Smooth muscle cell (in vitro differentiated cells): ENCODE data around the gene MINK1. TPM values are rescaled to one million over a fixed set of nuclear protein-coding genes. Genes with fewer than 3 reads are reported as not detected.

Experiments
- DNase-seq: peaks from one replicate; lab custom pipeline; 2025; ENCODE audit not compliant: unreplicated experiment; lab: John Stamatoyannopoulos, UW
- H2AFZ ChIP-seq: fragments of 200-600 bp; sonication (generic); 2 replicates; pipeline ENCODE4 v1.6.0; 2016; ENCODE audit warnings: antibody characterized with exemption, low read depth, mild to moderate bottlenecking
- H3F3A ChIP-seq: fragments of 200-600 bp; sonication (generic); 2 replicates; pipeline ENCODE4 v1.6.0; 2017; ENCODE audit warnings: antibody characterized with exemption, low read depth
- H3K27ac ChIP-seq: fragments of 200-600 bp; sonication (generic); 2 replicates; pipeline ENCODE4 v1.5.1; 2016; ENCODE audit warnings: low read depth, mild to moderate bottlenecking
- H3K27me3 ChIP-seq: fragments of 200-600 bp; sonication (generic); 2 replicates; pipeline ENCODE4 v1.6.1; 2016; ENCODE audit warnings: low read depth, mild to moderate bottlenecking
- H3K36me3 ChIP-seq: fragments of 200-600 bp; sonication (generic); 2 replicates; pipeline ENCODE4 v1.5.1; 2016; ENCODE audit warnings: low read depth
- H3K4me1 ChIP-seq: fragments of 200-600 bp; sonication (generic); 2 replicates; pipeline ENCODE4 v1.5.1; 2016; ENCODE audit warnings: low read depth
- H3K4me2 ChIP-seq: fragments of 200-600 bp; sonication (generic); 2 replicates; pipeline ENCODE4 v1.6.0; 2016; ENCODE audit warnings: mild to moderate bottlenecking
- H3K4me3 ChIP-seq: fragments of 200-600 bp; sonication (generic); 2 replicates; pipeline ENCODE4 v1.5.1; 2016; ENCODE audit warnings: mild to moderate bottlenecking
- H3K79me2 ChIP-seq: fragments of 200-600 bp; sonication (generic); 2 replicates; pipeline ENCODE4 v1.6.0; 2016; ENCODE audit warnings: low read depth, mild to moderate bottlenecking
- H3K9ac ChIP-seq: fragments of 200-600 bp; sonication (generic); 2 replicates; pipeline ENCODE4 v1.6.0; 2016; ENCODE audit warnings: low read depth
- H3K9me3 ChIP-seq: fragments of 200-600 bp; sonication (generic); replicated peaks from 2 replicates; pipeline ENCODE4 v1.5.1; 2016; ENCODE audit warnings: low read depth
- H4K20me1 ChIP-seq: fragments of 200-600 bp; sonication (generic); 2 replicates; pipeline ENCODE4 v1.6.0; 2016; ENCODE audit warnings: low read depth
- CTCF ChIP-seq: fragments of 200-600 bp; sonication (generic); IDR thresholded peaks from 2 replicates; pipeline ENCODE4 v1.5.1; 2017; ENCODE audit warnings: borderline replicate concordance, mild to moderate bottlenecking, antibody characterized with exemption; ENCODE audit not compliant: insufficient read depth, poor library complexity, severe bottlenecking
- WGBS: methylation state at CpG from one replicate; pipeline ENCODE4 v1.1.7; 2016; ENCODE audit warnings: low lambda C conversion rate; 5-methylcytosine and 5-hydroxymethylcytosine counted together
- polyA plus RNA-seq: library from polyadenylated mRNA; unstranded; fragments of >200 nt; fragmentation: Nextera tagmentation; extraction: Ambion mirVana; gene quantifications from 2 replicates; pipeline ENCODE4 v1.2.1, GENCODE V29; 2016
- total RNA-seq: library from RNA; depleted of rRNA; stranded (reverse); fragments of >200 nt; gene quantifications from 2 replicates; pipeline ENCODE4 v1.2.3, GENCODE V29; 2014

Gene MINK1
- total and polyA plus RNA-seq, 2 experiments from 2014 or later, result 26.6 to 26.8 TPM

GRCh38 chr17:4872786-4873185 is 39.6 kb downstream of the MINK1 start:
- no peak overlapping the region for H3K4me2 ChIP-seq
- no peak overlapping the region for H3K4me3 ChIP-seq
- no peaks in the 10 kb centered on the region for H3K9me3 ChIP-seq
- H3K79me2 ChIP-seq, result peaks cover 8% of the 10 kb centered on the region
- H3F3A ChIP-seq, result no peaks in the 10 kb centered on the region
- 76% methylated on average over 8 of the region's 8 CpGs for WGBS
- H3K36me3 ChIP-seq, result no peaks in the 10 kb centered on the region
- H3K9ac ChIP-seq, result no peak overlapping the region
- no peak overlapping the region for H2AFZ ChIP-seq
- TF ChIP-seq CTCF, result no peak
- H4K20me1 ChIP-seq, result peaks cover 72% of the 10 kb centered on the region
- no peaks in the 10 kb centered on the region for H3K4me1 ChIP-seq
- no peak overlapping the region for H3K27ac ChIP-seq
- H3K27me3 ChIP-seq, result no peaks in the 10 kb centered on the region
- no peak for DNase-seq

GRCh38 chr17:4877089-4877488 is 43.9 kb downstream of the MINK1 start:
- Histone ChIP-seq H3F3A (no peaks in the 10 kb centered on the region), H3K4me3 (no peak overlapping the region), H3K27ac (no peak overlapping the region), H3K4me2 (no peak overlapping the region), H3K9ac (no peak overlapping the region), H3K36me3 (no peaks in the 10 kb centered on the region), H3K4me1 (no peaks in the 10 kb centered on the region), H2AFZ (no peak overlapping the region), H4K20me1 (peaks cover 47% of the 10 kb centered on the region), H3K27me3 (no peaks in the 10 kb centered on the region), H3K9me3 (no peaks in the 10 kb centered on the region), H3K79me2 (peaks cover 8% of the 10 kb centered on the region)
- 49% methylated on average over 5 of the region's 5 CpGs for WGBS
- no peak for TF ChIP-seq CTCF
- no peak for DNase-seq

GRCh38 chr17:4879601-4880000 is 46.5 kb downstream of the MINK1 start:
- 84% methylated on average over 4 of the region's 4 CpGs for WGBS
- no peaks in the 10 kb centered on the region for H3K9me3 ChIP-seq
- no peaks in the 10 kb centered on the region for H3K36me3 ChIP-seq
- no peaks in the 10 kb centered on the region for H3F3A ChIP-seq
- TF ChIP-seq CTCF, result no peak
- no peak overlapping the region for H3K27ac ChIP-seq
- no peak overlapping the region for H3K9ac ChIP-seq
- DNase-seq, result no peak
- H4K20me1 ChIP-seq, result peaks cover 35% of the 10 kb centered on the region
- no peak overlapping the region for H3K4me2 ChIP-seq
- no peaks in the 10 kb centered on the region for H3K27me3 ChIP-seq
- H2AFZ ChIP-seq, result no peak overlapping the region
- peaks cover 8% of the 10 kb centered on the region for H3K79me2 ChIP-seq
- H3K4me3 ChIP-seq, result no peak overlapping the region
- no peaks in the 10 kb centered on the region for H3K4me1 ChIP-seq

GRCh38 chr17:4880857-4881256 is 47.7 kb downstream of the MINK1 start:
- H3K27ac ChIP-seq, result no peak overlapping the region
- peaks cover 4% of the 10 kb centered on the region for H3K79me2 ChIP-seq
- no peak for DNase-seq
- no peaks in the 10 kb centered on the region for H3F3A ChIP-seq
- H3K4me3 ChIP-seq, result no peak overlapping the region
- TF ChIP-seq CTCF, result no peak
- no peaks in the 10 kb centered on the region for H3K9me3 ChIP-seq
- H3K4me1 ChIP-seq, result no peaks in the 10 kb centered on the region
- H3K27me3 ChIP-seq, result no peaks in the 10 kb centered on the region
- 86% methylated on average over 15 of the region's 15 CpGs for WGBS
- H3K4me2 ChIP-seq, result no peak overlapping the region
- no peak overlapping the region for H2AFZ ChIP-seq
- H3K36me3 ChIP-seq, result no peaks in the 10 kb centered on the region
- H4K20me1 ChIP-seq, result peaks cover 26% of the 10 kb centered on the region
- no peak overlapping the region for H3K9ac ChIP-seq
